Stimulated activated CD8-positive, alpha-beta memory T cell treated with anti-CD3 and anti-CD28 coated beads, Interleukin-4, amount 100 ng/mL, for 48 hours (primary cell): Measurements from ENCODE around the gene PACC1.

Experiments used
- DNase-seq: peaks from one replicate; pipeline ENCODE4 v3.0.0-alpha.2; 2020

PACC1 gene

DNA sequence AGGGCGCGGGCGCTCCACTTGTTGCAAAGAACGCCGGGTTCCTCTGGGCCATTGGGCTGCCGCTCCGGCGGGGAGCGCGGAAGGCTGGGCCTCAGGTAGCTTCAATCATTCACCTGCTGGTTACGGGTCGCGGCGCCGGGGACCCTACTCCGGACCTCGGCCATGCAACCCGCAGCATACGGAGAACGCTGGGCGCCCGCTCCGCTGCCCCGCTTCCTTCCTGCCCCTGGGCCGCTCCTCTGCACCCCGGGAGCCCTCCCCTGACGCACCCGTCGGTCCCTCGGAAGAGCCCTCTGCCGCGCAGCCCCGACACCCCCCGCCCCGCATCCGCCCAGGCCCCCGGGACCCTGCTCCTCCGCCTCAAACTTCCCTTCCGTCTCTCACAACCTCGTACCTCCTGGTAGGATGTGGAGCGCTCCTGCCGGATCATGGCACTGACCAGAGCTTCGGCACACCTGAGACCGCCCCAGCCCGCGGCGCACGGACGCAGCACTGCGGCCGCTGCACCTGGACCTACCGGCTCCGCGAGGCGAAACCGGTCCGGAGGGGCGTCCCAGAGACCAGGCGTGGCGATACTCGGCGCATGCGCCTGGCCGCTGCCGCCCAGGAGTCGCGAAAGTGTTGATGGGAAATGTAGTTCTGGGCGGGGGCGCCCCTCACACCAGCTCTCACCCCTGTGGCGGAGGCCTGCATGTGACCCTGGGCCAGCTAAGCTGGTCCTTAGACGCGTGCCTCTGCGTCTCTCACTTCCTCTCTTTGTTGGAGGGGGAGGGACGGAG lies at the start of gene PACC1:
Gene PACC1, minus strand, starts transcription at position 559 of the 779 bp plus-strand sequence. Its CDS starts 129 bp downstream, at position 430.
- DNase-seq, result peak; percentile 91

DNA sequence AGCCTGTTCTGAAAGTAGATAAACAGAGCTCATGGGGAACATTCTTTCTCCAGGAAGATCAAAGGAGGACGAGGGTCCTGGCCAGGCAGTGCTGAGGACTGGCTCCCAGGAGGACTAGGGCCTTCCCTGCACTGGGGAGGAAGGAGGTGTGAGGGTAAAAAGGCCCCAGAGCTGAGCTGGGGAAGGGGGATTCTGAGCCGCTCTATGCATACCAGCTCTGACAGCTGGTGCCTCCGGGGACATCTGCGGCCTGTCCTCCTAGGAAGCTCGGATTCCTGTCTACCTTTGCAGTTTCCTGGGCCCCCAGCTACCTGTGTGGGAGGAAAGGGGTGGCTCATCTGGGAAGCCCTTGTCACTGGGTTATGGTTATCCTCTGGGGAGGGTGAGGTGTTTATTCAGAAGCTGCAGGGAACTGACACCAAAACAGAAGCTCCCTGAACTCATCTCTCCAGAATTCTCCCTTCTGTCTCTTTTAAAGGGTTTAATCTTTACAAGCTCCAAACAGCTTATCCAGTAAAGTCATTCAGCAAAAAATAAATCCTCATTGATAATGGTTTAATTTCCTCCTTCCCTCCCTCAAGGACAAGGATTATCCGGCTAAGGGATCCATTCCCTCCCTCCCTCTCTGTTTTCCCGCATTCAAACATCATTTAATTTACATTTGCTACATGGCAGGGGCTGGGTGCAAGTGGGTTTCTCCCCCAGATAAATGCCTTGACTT lies 49.0 kb upstream of the PACC1 start:
- no peak for DNase-seq

DNA sequence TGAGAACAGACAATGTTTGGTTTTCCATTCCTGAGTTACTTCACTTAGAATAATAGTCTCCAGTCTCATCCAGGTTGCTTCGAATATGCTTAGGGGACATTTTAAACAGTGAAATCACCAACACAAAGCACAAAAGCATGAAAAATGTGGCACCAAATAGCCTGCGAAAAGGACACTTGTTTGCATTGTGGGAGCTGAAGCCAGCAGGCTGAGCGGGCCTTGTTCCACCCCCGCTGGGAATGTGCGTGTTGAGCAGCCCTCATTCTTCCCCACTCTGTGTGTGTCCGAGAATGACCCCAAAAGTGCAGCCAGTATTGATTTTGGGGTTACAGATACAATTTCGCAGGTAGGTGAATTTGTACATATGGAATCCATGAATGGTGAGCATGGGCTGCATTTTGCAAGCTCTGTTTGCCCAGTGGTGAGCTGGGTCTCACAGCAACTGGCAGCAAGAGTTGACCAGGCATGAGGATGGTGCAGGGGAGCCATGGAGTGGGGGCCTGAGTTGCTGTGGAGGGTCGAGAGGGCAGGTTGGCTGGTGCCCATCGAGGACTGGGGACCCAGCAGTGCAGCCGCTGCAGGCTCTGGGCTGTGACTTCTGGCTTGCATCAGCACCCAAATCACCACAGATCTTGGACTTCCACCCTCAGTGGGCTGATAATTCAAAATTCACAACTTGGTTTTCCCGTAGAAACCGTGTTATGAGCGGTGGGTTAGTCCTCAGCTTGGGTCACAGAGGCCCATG lies 47.4 kb upstream of the PACC1 start:
- no peak for DNase-seq

GRCh38 chr1:212460376-212460775 lies 45.7 kb upstream of the PACC1 start:
- DNase-seq, result no peak

GRCh38 chr1:212459656-212460055 lies 45.0 kb upstream of the PACC1 start:
- no peak for DNase-seq

GRCh38 chr1:212458817-212459216 lies 44.1 kb upstream of the PACC1 start:
- DNase-seq, result no peak

DNA sequence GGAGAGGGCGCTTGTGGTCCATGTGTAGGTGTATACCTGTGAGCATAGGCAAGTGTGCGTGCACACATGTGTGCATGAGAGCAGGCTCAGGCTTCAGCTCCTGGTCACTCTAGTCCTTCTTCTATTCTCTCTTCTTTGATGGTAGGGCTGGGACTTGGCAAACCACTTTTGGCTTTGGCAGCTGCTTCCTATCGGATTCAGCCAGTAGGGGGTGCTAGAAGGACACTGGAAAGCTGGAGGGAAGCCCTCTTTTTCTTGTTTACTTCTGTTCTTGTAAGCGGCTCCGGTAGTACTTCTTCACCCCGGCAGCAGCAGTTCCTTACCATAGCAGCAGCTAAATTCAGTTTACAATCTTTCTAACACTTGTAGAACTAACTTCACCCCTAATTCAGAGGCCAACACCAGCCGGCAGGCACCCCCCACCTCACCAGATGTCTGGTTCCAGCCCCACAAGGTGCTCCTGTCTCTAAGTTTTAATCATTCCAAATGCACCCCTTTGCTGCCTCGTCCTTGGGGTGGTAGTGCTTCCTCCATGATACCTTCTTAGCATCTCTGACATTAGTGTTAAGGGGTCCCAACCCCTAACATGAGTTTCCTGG lies 43.2 kb upstream of the PACC1 start:
- DNase-seq, result peak; percentile 86

- peak; percentile 95 for DNase-seq
These were observed 41.3 kb upstream of the PACC1 start for GRCh38 chr1:212455803-212456528.

DNA sequence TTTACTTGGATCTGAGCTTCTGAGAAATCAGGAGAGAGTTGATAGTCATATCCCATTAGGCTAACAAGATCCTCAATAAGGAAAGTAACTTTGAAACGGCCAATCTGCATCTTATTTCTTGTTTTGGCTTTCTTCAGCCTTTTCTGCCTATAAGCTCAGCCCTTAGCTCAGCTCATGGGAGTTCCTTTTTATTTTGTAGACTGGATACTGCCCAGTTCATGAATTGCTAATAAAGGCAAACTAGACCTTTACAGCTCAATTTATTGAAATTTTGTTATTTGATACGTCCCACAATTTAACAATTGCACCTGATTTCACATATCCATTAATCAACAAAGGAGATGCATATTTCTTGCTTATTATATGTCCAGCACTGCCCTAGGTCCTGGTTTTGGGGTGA lies 40.7 kb upstream of the PACC1 start:
- DNase-seq, result no peak

GRCh38 chr1:212454741-212455140 lies 40.1 kb upstream of the PACC1 start:
- no peak for DNase-seq

- no peak for DNase-seq
These were observed 38.6 kb upstream of the PACC1 start for GRCh38 chr1:212453156-212453857.

DNA sequence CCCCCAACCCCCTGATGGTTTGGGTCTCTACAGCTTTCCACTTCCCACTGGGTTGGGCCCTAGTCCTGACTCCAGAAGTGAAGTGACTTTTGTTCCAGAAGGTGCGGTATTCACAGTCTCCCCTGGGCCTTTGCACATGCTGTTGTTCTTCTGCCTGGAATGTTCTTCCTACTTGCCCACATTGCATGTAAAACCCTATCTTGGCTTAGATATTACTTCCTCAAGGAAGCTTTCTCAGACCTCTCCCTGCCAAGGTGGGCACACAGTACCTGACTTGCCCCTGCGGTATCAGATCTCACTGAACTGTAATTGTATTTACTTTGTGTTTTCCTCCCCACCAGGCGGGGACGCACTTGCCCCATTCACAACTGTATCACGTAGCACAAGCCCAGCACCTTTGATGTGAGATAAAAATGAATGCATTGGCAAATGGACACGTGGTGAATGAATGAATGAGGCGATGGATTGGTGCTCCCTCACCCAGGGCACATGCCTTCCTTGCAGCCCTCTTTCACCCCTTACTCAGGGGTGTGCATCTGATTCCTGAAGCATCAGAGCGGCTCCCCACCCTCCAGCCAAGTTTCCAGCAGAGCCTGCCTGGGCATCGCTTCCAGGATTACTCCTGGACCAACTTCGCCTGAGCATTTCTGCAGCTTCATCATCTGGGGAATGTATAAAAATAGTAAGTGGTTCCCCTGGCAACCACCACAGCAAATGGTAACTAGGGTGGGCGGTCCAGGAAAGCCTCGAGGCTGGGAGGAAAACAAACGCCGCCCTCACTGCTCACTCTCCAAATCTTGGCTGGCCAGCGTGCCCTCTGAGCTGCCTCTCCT lies 37.9 kb upstream of the PACC1 start:
- no peak for DNase-seq

DNA sequence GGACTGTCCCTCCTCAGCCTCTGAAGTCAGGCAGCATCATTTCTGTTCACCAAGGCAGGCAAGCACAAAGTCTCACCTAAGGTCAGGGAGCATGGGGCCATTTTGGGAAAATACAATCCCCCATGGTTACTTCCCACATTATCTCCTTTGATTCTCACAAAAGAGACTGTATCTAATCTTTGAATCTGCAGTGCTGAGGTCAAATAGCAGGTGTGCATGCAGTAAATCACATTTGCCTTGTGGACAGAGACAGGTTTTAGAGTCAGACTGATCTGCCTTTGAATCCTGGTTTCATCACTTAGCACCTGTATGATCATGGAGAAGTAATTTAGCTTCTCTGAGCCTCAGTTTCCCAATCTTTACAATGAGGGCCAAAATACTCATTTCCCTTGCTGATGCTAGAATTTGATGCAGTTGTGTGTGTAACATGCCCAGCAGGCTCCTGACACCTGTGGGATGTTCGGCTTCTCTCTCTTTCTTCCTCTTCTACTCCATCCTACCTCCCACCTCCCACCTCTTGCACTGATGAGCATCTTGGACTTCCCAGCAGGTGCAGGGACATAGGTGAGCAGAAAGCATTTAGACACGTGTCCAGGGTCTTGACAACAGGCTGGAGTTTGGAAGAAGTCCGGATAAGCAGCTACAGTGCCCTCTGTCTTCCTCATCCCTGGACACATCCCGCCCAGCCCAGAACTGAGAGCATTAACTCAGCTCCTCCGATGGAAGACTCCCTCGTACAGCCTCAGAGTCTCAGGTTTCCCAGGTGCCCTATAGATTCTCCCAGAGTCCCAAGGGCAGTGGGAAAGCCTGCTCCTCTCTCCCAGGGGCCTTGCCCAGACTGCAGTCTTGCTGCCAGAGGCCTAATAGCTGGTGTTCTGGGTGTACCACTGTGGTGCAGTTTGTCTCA lies 37.0 kb upstream of the PACC1 start:
- DNase-seq, result no peak

DNA sequence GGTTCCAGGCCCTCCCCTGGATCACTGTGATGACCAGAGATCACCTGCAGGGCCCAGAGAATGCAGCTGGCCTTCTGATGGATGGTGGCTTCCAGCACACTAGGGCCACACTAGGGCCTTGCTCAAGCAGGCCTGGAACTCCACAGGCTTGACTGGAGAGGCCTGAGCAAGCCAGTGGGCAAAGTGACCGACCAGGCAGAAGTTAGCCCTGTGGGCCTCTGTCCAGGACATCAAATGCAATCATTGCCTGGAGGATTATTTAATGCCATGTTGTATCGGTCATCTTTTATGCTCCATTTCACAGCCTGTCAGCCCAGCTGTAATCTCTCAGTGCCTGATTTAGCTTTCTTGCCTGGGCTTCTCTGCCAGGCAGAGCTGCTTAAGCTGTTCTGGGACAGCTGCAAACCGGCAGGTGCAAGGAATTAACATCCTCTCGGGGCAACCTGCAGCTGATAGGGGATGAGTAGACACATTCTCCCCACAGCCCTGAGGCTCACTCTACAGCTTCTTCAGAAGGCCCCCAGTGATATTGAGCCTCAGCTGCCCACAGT lies 35.7 kb upstream of the PACC1 start:
- no peak for DNase-seq

- no peak for DNase-seq
These were observed 32.8 kb upstream of the PACC1 start for GRCh38 chr1:212447478-212447877.

DNA sequence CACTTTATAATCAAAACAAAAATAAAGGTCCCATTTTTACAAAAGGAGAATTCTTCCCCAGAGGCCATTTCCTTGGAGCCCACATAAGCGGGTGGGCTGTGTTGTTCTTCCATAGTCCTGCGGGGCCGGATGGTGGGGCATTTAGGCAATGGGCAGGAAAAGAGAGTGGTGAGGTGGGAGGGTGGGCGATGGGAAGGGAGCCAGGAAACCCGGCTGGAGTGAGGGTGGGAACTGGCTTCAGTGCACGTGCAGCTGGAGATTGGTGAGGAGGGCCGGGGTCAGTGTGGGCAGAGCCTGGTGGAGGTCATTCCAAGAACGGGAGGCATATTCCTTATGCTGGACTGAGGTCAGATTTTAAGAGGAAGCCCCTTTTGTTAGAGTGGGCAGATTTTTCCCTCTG lies 31.6 kb upstream of the PACC1 start:
- no peak for DNase-seq

DNA sequence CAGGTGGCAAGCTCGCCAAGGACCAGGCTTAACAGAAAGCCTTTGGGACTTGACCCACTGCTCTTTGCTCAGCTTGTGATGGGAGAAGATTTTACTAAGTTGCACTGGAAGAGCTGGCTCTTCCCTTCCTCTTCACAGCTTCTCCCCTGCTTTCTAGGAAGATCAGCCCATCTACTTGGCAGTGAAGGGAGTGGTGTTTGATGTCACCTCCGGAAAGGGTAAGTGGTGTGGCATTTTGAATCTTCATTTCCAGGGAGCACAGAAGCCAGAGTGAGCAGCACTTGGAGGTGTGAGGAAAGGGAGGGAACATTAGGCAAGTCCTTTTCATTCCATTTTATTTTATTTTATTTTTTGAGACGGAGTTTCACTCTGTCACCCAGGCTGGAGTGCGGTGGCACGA lies 27.7 kb upstream of the PACC1 start:
- DNase-seq, result no peak

DNA sequence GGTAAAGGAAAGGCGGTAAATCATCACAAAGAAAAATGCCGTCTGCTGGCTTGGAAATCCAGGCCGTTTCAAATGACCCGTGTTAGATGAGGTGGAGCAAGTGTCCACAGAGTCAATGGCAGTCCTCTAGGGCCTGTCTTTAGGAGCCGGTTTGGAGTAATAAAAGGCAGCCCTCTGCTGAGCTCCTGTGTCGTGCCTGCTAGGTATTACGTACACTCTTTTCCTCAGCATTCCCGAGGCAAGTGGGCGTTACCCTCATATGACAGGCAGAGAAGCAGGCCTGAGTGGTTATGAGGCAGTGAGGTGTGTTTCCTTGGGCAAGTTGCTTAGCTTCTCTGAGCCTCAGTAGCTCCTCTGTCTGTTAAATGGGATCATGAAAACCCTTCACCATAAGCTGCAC lies 25.7 kb upstream of the PACC1 start:
- no peak for DNase-seq

DNA sequence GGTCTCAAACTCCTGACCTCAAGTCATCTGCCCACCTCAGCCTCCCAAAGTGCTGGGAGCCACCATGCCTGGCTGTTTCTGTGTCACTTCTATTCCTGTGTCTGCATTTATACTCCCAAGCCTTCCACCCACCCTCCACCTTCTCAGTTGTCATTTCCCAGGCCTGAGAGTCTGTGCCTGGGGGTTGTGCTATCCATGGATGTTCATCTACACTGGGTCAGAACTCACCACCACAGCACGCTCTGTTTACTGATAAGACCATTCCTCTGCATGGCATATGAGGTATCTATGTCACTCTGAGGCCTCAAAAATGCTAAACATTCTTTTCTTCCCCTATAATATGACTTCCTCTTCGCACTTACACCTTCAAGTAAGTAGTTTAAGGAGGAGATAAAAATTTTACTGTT lies 24.1 kb upstream of the PACC1 start:
- DNase-seq, result no peak
